KMS-11 (cell line): Measurements from ENCODE around the gene DNAJB6.
"Not testable (repeated sequence)": the region's sequence is repeated elsewhere in the genome, so short reads cannot be mapped to it uniquely, and the experiment has no call there.

Experiments used
- H2AFZ ChIP-seq: fragments of 200-600 bp; sonication (generic); 2 replicates; pipeline ENCODE4 v1.6.1; 2016; ENCODE audit warnings: antibody characterized with exemption, mixed run types, low read depth
- H3K27ac ChIP-seq: fragments of 200-600 bp; sonication (generic); 2 replicates; pipeline ENCODE4 v1.6.1; 2016; ENCODE audit warnings: mild to moderate bottlenecking, mixed run types
- H3K27me3 ChIP-seq: fragments of 200-600 bp; sonication (generic); 2 replicates; pipeline ENCODE4 v1.6.1; 2017; ENCODE audit warnings: mild to moderate bottlenecking, low read depth, mixed run types, moderate library complexity; ENCODE audit not compliant: insufficient read depth
- H3K36me3 ChIP-seq: fragments of 200-600 bp; sonication (generic); 2 replicates; pipeline ENCODE4 v1.6.1; 2017; ENCODE audit warnings: mild to moderate bottlenecking, mixed run types; ENCODE audit not compliant: insufficient read depth
- H3K4me1 ChIP-seq: fragments of 200-600 bp; sonication (generic); 2 replicates; pipeline ENCODE4 v1.6.1; 2016; ENCODE audit warnings: mild to moderate bottlenecking, low read depth, mixed run types; ENCODE audit not compliant: poor library complexity, severe bottlenecking
- H3K4me2 ChIP-seq: fragments of 200-600 bp; sonication (generic); 2 replicates; pipeline ENCODE4 v1.7.0; 2016; ENCODE audit warnings: mild to moderate bottlenecking, mixed run types
- H3K4me3 ChIP-seq: fragments of 200-600 bp; sonication (generic); IDR thresholded peaks from 2 replicates; pipeline ENCODE4 v1.6.1; 2017; ENCODE audit warnings: low read depth, low read length, mixed read lengths; ENCODE audit not compliant: insufficient read depth
- H3K79me2 ChIP-seq: fragments of 200-600 bp; sonication (generic); 2 replicates; pipeline ENCODE4 v1.6.1; 2016; ENCODE audit warnings: low read depth, mixed run types; ENCODE audit not compliant: insufficient read depth
- H3K9ac ChIP-seq: fragments of 200-600 bp; sonication (generic); 2 replicates; pipeline ENCODE4 v1.6.1; 2016; ENCODE audit warnings: mild to moderate bottlenecking, mixed run types
- H4K20me1 ChIP-seq: fragments of 200-600 bp; sonication (generic); 2 replicates; pipeline ENCODE4 v1.6.1; 2016; ENCODE audit warnings: mild to moderate bottlenecking, mixed run types; ENCODE audit not compliant: insufficient read depth
- TF ChIP-seq, protein P1 (sequence below): fragments of 200-600 bp; sonication (generic); conservative IDR thresholded peaks from 2 replicates; pipeline ENCODE4 v1.6.1; 2017; ENCODE audit warnings: low read depth, mild to moderate bottlenecking, antibody characterized with exemption, low read length, moderate library complexity, mixed read lengths

The DNAJB6 gene

DNA sequence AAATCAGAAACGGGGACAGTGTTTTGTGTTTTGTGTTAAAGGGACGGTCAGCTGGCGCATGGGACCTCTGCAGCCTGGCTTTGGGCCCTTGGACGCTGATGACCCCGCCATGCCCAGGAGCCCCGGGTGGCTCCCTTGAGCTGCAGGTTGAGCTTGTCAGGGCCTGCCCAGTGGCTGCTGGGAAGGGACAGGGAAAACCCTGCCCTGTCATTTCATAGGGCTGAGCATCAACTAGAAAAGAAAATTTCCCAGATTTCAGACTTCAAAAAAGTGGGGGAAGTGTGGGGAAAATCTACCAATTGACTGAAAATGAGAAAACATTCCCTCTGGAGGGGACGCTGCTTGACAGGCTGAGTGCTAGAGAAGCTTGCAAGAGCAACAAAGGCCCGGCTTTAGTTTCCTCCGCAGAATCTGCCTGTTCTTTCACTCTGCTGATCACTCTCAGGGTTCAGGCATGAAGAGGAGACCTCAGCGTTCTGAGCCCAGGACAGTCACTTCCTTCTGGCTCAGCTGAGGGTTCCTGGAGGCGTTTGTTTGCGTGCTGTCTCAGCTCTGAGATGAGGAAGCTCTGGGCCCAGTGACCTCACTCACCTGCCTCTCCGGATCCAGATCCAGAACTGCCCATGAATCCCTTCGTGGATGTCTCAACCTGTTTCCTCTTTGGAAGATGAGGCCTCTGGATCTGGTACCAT lies 18.6 kb upstream of the DNAJB6 start:
- H4K20me1 ChIP-seq: no peaks in the 10 kb centered on the region
- H3K4me2 ChIP-seq: no peak overlapping the region
- no peaks in the 10 kb centered on the region for H3K79me2 ChIP-seq
- TF ChIP-seq, protein P1, sequence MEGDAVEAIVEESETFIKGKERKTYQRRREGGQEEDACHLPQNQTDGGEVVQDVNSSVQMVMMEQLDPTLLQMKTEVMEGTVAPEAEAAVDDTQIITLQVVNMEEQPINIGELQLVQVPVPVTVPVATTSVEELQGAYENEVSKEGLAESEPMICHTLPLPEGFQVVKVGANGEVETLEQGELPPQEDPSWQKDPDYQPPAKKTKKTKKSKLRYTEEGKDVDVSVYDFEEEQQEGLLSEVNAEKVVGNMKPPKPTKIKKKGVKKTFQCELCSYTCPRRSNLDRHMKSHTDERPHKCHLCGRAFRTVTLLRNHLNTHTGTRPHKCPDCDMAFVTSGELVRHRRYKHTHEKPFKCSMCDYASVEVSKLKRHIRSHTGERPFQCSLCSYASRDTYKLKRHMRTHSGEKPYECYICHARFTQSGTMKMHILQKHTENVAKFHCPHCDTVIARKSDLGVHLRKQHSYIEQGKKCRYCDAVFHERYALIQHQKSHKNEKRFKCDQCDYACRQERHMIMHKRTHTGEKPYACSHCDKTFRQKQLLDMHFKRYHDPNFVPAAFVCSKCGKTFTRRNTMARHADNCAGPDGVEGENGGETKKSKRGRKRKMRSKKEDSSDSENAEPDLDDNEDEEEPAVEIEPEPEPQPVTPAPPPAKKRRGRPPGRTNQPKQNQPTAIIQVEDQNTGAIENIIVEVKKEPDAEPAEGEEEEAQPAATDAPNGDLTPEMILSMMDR: no peak
- H3K4me3 ChIP-seq: no peak overlapping the region
- peaks cover 8% of the 10 kb centered on the region for H3K4me1 ChIP-seq
- H3K36me3 ChIP-seq: no peaks in the 10 kb centered on the region
- H3K27ac ChIP-seq: no peak overlapping the region
- no peaks in the 10 kb centered on the region for H3K27me3 ChIP-seq
- no peak overlapping the region for H3K9ac ChIP-seq
- H2AFZ ChIP-seq: no peak overlapping the region

DNA sequence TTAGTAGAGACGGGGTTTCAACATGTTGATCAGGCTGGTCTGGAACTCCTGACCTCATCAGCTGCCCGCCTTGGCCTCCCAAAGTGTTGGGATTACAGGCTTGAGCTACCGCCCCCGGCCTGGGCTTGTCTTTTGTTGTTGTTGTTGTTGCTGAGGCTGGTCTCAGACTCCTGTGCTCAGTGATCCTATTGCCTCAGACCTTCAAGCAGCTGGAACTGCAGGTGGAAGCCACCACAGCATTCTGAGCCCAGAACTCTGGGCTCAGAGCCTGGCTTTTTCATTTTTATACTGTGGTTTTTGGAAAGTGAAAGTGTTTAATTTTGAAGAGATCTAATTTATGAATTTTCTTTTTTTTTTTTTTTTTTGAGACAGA lies 16.2 kb upstream of the DNAJB6 start:
- H2AFZ ChIP-seq: no peak overlapping the region
- no peak overlapping the region for H3K9ac ChIP-seq
- no peak overlapping the region for H3K27ac ChIP-seq

DNA sequence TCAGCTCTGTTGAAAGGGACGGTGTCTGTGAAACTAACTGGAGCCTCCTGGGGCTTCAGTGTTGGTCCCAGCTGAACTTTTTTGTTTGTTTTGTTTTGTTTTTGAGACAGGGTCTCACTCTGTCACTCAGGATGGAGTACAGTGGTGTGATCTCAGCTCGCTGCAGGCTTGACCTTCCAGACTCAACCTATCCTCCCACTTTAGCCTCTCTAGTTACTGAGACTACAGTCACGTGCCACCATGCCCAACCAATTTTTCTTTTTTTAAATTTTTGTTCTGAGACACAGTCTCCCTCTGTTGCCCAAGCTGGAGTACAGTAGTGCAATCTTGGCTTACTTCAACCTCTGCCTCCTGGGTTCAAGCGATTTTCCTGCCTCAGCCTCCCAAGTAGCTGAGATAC lies 13.4 kb upstream of the DNAJB6 start:
- Histone ChIP-seq H3K9ac (no peak overlapping the region), H3K27me3 (no peaks in the 10 kb centered on the region), H3K4me3 (no peak overlapping the region), H3K27ac (no peak overlapping the region), H3K79me2 (no peaks in the 10 kb centered on the region), H3K4me1 (peaks cover 8% of the 10 kb centered on the region), H3K4me2 (no peak overlapping the region), H2AFZ (no peak overlapping the region), H4K20me1 (no peaks in the 10 kb centered on the region), H3K36me3 (no peaks in the 10 kb centered on the region)
- TF ChIP-seq, protein P1: no peak

More for the DNA sequence above, 16.2 kb upstream of the DNAJB6 start:
- Histone ChIP-seq H3K4me1 (peaks cover 8% of the 10 kb centered on the region), H3K4me3 (no peak overlapping the region), H3K79me2 (no peaks in the 10 kb centered on the region), H3K36me3 (no peaks in the 10 kb centered on the region), H4K20me1 (no peaks in the 10 kb centered on the region), H3K4me2 (no peak overlapping the region), H3K27me3 (no peaks in the 10 kb centered on the region)
- TF ChIP-seq, protein P1: no peak

DNA sequence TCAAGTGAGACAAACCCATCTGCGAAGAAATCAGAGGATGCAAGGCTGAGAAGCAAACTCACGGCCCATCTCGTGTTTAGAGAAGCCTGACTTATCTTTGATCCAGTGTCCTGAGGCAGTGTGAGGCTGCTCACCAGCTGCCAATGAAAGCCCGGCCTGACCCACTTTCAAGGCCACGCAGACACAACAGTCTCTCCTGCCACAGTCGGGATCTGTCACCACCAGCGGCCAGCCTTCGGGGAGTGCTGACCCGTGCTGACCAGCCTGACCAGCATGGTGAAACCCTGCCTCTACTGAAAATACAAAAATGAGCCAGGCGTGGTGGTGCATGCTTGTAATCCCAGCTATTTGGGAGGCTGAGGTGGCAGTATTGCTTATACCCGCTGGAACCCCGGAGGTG lies 7.4 kb upstream of the DNAJB6 start:
- Histone ChIP-seq H4K20me1 (no peaks in the 10 kb centered on the region), H3K4me3 (no peak overlapping the region), H2AFZ (no peak overlapping the region)

DNA sequence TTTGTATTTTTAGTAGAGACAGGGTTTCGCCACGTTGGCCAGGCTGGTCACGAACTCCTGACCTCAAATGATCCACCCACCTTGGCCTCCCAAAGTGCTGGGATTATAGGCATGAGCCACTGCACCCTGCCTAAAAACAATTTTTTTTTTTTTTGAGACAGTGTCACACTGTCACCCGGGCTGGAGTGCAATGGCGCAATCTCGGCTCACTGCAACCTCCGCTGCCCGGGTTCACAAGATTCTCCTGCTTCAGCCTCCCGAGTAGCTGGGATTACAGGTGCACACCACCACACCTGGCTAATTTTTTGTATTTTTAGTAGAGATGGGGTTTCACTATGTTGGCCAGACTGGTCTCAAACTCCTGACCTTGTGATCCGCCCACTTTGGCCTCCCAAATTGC lies 6.2 kb upstream of the DNAJB6 start:
- not testable (repeated sequence) for H3K9ac ChIP-seq, H3K4me1 ChIP-seq, H3K27me3 ChIP-seq, H3K4me3 ChIP-seq, H3K4me2 ChIP-seq, H3K36me3 ChIP-seq, H3K27ac ChIP-seq, H3K79me2 ChIP-seq, H4K20me1 ChIP-seq, H2AFZ ChIP-seq

More for the DNA sequence above, 7.4 kb upstream of the DNAJB6 start:
- Histone ChIP-seq H3K9ac (no peak overlapping the region), H3K27ac (no peak overlapping the region), H3K79me2 (no peaks in the 10 kb centered on the region), H3K27me3 (no peaks in the 10 kb centered on the region), H3K36me3 (no peaks in the 10 kb centered on the region), H3K4me2 (no peak overlapping the region), H3K4me1 (no peaks in the 10 kb centered on the region)
- TF ChIP-seq, protein P1: no peak

DNA sequence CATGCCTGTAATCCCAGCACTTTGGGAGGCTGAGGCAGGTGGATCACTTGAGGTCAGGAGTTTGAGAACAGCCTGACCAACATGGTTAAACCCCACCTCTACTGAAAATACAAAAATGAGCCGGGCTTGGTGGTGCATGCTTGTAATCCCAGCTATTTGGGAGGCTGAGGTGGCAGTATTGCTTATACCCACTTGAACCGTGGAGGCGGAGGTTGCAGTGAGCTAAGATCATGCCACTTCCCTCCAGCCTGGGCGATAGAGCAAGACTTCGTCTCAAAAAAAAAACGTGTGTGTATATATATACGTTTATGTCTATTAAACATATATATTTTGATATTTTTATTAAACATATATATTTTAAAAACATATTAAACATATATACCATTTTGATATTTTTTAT lies 5.8 kb upstream of the DNAJB6 start:
- H3K36me3 ChIP-seq, H3K27ac ChIP-seq: not testable (repeated sequence)

More for the DNA sequence above, 5.8 kb upstream of the DNAJB6 start:
- H4K20me1 ChIP-seq, H3K4me1 ChIP-seq, H3K9ac ChIP-seq, H3K27me3 ChIP-seq, H3K79me2 ChIP-seq, H2AFZ ChIP-seq, H3K4me3 ChIP-seq, H3K4me2 ChIP-seq: not testable (repeated sequence)
